ENCODE data around the gene COQ7. TPM values are rescaled to one million over a fixed set of nuclear protein-coding genes. Genes with fewer than 3 reads are reported as not detected.

COQ7 gene
- total and polyA plus RNA-seq, 10 donors: 6.6 to 23.4 (median 13.0) TPM

DNA sequence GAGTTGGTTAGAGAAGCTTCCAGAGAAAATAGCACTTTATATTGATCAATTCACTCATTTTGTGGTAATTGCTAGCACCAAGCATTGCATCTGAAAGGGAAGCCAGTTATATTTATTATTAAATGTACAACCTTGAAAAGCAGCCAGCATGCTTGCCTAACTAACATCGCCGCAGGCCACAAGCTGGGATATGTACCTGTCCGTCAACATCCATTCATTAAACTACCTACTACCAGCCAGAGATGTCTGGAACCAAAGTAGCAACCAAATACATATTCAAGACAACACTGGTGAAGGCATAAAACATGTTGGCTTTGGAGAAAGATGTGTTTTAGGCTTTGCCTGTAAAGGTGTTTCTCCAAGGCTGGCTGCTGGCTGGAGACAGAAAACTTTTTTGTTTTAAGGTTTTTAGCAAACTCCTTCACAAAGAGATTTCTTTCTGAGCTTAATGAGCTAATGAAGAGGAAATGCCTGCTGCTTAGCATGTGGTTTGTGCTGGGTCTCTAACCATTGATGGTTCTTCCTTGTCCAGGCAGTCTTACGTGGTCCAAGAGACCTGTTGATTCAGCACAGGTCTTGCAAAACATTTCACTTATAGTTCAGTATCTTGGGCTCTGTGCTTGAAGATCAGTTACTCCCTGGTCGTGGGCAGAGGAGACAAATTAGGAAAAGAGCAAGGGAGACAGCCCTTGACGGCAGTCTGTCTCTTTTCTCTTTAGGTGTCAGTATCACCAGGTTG is 49.5 kb downstream of the COQ7 start:
- intact Hi-C loops (cut with DNase I; ENCODE audit: low total_unique reads): no loop called here
- H3K4me3 ChIP-seq: peak overlapping the region in 1 of 8 donors; percentile 18
- peaks cover 26 to 91% (median 69%) of the 10 kb centered on the region in 6 donors for H3K4me1 ChIP-seq
- H3K27me3 ChIP-seq (replicated peaks in 1 of 7): peaks cover 0 to 29% (median 6%) of the 10 kb centered on the region in 7 donors
- H3K27ac ChIP-seq: peak overlapping the region in 6 of 8 donors; percentile 49 to 92 (median 84)
- 57 to 70% (median 61%) methylated on average over 6 of the region's 6 CpGs for WGBS, 5 donors
- no peak for DNase-seq
- TF ChIP-seq POLR2AphosphoS5 (IDR thresholded peaks at IDR 0.05): peak in 1 of 3 donors; percentile 21
- TF ChIP-seq, protein P1, sequence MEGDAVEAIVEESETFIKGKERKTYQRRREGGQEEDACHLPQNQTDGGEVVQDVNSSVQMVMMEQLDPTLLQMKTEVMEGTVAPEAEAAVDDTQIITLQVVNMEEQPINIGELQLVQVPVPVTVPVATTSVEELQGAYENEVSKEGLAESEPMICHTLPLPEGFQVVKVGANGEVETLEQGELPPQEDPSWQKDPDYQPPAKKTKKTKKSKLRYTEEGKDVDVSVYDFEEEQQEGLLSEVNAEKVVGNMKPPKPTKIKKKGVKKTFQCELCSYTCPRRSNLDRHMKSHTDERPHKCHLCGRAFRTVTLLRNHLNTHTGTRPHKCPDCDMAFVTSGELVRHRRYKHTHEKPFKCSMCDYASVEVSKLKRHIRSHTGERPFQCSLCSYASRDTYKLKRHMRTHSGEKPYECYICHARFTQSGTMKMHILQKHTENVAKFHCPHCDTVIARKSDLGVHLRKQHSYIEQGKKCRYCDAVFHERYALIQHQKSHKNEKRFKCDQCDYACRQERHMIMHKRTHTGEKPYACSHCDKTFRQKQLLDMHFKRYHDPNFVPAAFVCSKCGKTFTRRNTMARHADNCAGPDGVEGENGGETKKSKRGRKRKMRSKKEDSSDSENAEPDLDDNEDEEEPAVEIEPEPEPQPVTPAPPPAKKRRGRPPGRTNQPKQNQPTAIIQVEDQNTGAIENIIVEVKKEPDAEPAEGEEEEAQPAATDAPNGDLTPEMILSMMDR (IDR thresholded peaks at IDR 0.05 in 8 of 11, conservative IDR thresholded peaks at IDR 0.05 in 3 of 11): no peak
- no peaks in the 10 kb centered on the region for H3K9me3 ChIP-seq
- H3K36me3 ChIP-seq: peaks cover 0 to 15% (median 3%) of the 10 kb centered on the region in 6 donors

DNA sequence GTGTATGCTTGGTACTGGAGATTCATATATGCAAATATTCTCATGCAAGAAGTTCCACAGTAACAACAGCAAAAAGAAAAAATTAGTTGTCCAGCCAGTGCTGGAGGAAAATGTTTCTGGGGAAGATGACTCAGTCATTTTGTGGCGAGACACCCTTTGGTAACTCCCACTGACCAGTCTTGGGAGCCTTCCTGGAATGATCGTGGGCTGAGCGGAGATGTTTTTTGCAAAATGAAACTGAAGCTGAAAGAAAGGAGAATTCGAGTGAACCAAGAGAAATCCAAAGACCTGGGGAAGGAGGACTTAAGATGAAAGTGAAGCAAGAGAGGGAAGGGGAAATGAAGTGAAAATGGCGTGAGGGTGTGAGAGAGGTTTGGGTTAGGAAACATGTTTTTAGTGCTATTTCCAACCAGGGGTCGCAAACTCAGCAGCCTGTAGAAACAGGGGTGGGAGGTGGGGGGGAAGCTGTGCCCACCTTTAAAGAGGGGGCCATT is 51.6 kb downstream of the COQ7 start:
- H3K4me1 ChIP-seq: peaks cover 26 to 75% (median 58%) of the 10 kb centered on the region in 6 donors
- H3K27ac ChIP-seq: peak overlapping the region in 7 of 8 donors; percentile 48 to 92 (median 79)
- H3K36me3 ChIP-seq: peaks cover 0 to 15% (median 3%) of the 10 kb centered on the region in 6 donors
- no peaks in the 10 kb centered on the region for H3K9me3 ChIP-seq
- 11 to 32% (median 23%) methylated on average over 6 of the region's 6 CpGs for WGBS, 5 donors
- peak in 1 of 3 donors; percentile 48 for TF ChIP-seq POLR2AphosphoS5 (IDR thresholded peaks at IDR 0.05)
- TF ChIP-seq, protein P1 (IDR thresholded peaks at IDR 0.05 in 8 of 11, conservative IDR thresholded peaks at IDR 0.05 in 3 of 11): no peak
- no peak for TF ChIP-seq POLR2A (IDR thresholded peaks at IDR 0.05)
- intact Hi-C loops (cut with DNase I; ENCODE audit: low total_unique reads): no loop called here
- H3K27me3 ChIP-seq (replicated peaks in 1 of 7): peaks cover 0 to 21% (median 6%) of the 10 kb centered on the region in 7 donors
- peak overlapping the region in 6 of 8 donors; percentile 1 to 52 (median 22) for H3K4me3 ChIP-seq
- no peak for DNase-seq

DNA sequence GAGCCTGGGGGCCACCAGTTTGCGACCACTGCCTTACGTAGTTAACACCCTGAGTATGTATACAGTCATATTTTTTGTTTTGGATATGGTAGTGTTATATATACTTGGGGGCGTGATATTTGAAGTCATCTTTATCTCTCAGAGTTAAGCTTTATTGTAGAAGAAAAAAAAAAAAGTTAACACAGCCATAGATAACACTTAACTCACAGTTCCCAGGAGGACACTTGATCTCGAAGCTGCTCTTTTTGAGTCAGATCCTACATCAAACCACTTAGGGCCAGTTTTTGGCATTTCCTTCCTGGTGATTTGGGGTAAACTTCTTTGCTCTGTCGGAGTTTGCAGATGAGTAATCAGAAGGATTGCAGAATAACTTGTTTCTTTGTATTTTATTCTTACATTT is 52.1 kb downstream of the COQ7 start:
- Histone ChIP-seq H3K27ac (peak overlapping the region in 7 of 8 donors; percentile 48 to 92 (median 79)), H3K9me3 (no peaks in the 10 kb centered on the region), H3K27me3 (replicated peaks in 1 of 7) (peaks cover 0 to 16% (median under 1%) of the 10 kb centered on the region in 7 donors), H3K4me3 (peak overlapping the region in 4 of 8 donors; percentile 21 to 52 (median 24)), H3K4me1 (peaks cover 25 to 70% (median 55%) of the 10 kb centered on the region in 6 donors), H3K36me3 (peaks cover 0 to 15% (median 3%) of the 10 kb centered on the region in 6 donors)
- intact Hi-C loops (cut with DNase I; ENCODE audit: low total_unique reads): no loop called here
- no peak for DNase-seq
- TF ChIP-seq, protein P1 (IDR thresholded peaks at IDR 0.05 in 8 of 11, conservative IDR thresholded peaks at IDR 0.05 in 3 of 11): no peak
- TF ChIP-seq POLR2A (IDR thresholded peaks at IDR 0.05) (no peak), POLR2AphosphoS5 (IDR thresholded peaks at IDR 0.05) (no peak)
- 39 to 58% (median 52%) methylated on average over 5 of the region's 5 CpGs for WGBS, 5 donors

All from spleen (tissue), 11 donors.